ENCODE measurements around the gene SLC48A1. TPM values are rescaled to one million over a fixed set of nuclear protein-coding genes. Genes with fewer than 3 reads are reported as not detected.

SLC48A1 gene
- total and polyA plus RNA-seq, 9 donors: 8.8 to 13.0 (median 12.2) TPM

DNA sequence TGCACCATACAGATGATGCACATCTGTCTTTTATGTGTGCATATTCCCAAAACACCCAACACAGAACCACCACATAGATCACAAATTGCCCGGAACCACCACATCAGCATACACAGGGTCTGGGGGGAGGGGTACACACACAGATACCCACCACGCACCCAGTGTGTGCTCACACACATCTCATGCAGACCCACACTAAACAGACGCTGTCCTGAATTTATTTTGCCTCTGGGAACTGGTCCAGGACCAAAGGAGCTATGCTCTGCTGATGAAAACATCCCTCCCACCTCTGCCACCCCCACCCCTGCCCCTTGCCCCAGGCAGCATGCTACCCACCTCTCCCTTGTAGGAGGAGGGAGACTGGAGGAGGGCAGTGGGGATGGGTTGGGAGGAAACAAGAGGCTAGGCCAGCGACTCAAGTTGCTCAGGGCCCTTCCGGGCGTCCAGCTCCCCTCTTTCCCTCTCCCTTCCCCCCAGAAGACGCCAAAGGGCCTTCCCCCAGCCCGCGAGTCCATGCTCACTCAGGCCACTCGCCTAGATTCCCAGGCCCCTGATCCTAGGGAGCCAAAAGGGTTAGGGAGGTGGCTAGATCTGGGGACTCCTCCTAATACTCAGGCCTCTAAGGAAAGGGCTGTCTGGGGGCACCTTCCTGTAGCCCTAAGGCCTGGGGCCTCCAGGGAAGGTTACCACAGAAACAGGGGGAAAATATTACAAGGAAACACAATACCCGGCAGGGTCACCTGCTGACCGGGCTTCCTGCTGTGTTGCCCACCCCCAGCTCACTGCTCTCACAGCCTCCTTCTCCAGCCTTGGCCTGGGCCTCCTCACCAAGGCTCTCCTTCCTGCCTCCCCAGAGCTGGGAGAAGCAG lies 43.6 kb downstream of the SLC48A1 start:
- Histone ChIP-seq H3K27me3 (ENCODE audit: control insufficient read depth, insufficient read depth, low read length) (no peaks in the 10 kb centered on the region), H3K4me3 (ENCODE audit: low read length) (peak overlapping the region; percentile 75), H3K36me3 (ENCODE audit: control insufficient read depth, insufficient read depth, low read length) (peaks cover 18% of the 10 kb centered on the region), H3K27ac (ENCODE audit: low read length) (peak overlapping the region; percentile 78), H3K4me1 (ENCODE audit: control insufficient read depth, insufficient read depth, low read length) (peaks cover 76% of the 10 kb centered on the region), H3K9me3 (replicated peaks; ENCODE audit: control insufficient read depth, low read depth, low read length) (no peaks in the 10 kb centered on the region)
- DNase-seq: peak; percentile 57
- 16% methylated on average over 2 of the region's 12 CpGs for WGBS (ENCODE audit: insufficient coverage)

DNA sequence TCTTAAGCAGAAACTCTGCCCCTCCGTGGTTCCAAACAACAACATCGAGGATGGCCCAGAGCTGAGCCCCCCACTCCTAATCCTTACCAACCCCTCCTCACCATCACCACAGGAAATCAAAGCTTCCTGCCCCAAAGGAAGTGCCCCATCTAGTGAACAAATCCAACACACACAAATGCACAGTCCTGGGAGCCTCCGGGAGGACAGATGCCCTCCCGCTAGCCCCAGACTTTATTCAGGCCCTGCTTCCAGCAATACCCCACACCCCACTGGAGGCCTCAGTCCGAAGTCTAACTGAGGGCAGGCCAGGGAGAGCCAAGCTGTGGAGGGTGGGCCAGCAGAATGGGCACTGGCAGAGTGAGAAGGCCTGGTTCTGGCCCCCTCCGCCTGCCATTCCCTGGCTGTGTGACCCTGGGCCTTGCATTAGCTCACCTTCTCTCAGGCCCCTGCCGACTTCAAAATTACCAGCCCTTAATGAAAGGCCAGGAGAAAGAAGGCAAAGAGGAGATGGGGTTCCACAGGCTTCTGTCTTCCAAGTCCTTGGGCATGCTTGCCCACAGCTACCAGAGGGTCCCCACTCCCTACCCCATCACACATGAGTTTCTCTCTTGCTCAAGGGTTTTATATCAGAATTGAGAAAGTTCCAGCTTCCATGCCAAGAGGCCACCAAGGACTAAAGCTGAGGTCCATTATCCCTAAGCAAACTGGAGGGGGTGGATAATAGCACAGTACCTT lies 44.4 kb downstream of the SLC48A1 start:
- no peaks in the 10 kb centered on the region for H3K9me3 ChIP-seq (replicated peaks; ENCODE audit: control insufficient read depth, low read depth, low read length)
- peak overlapping the region; percentile 75 for H3K4me3 ChIP-seq (ENCODE audit: low read length)
- peaks cover 18% of the 10 kb centered on the region for H3K36me3 ChIP-seq (ENCODE audit: control insufficient read depth, insufficient read depth, low read length)
- H3K27me3 ChIP-seq (ENCODE audit: control insufficient read depth, insufficient read depth, low read length): no peaks in the 10 kb centered on the region
- 8% methylated on average over 4 of the region's 7 CpGs for WGBS (ENCODE audit: insufficient coverage)
- H3K4me1 ChIP-seq (ENCODE audit: control insufficient read depth, insufficient read depth, low read length): peaks cover 76% of the 10 kb centered on the region
- no peak for DNase-seq
- peak overlapping the region; percentile 78 for H3K27ac ChIP-seq (ENCODE audit: low read length)

DNA sequence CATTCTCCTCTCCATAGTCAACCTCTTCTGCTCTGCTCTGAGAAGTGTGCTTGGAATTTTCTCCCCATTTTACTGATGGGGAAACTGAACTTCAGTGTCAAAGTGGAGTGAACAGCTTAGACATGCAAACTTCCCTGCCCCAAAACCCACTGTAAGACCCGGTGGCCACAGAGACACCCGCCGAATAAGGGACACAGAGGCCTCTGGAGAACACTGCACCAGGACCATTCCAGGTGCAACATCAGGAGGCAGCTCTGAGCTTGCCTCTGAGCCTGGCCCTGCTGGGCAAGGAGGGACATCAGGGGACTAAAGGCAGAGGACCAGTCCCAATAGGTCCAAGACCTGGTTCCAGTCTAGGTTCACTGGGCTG lies 45.0 kb downstream of the SLC48A1 start:
- DNase-seq: no peak
- no peaks in the 10 kb centered on the region for H3K27me3 ChIP-seq (ENCODE audit: control insufficient read depth, insufficient read depth, low read length)
- peaks cover 75% of the 10 kb centered on the region for H3K4me1 ChIP-seq (ENCODE audit: control insufficient read depth, insufficient read depth, low read length)
- 75% methylated on average over 3 of the region's 3 CpGs for WGBS (ENCODE audit: insufficient coverage)
- H3K9me3 ChIP-seq (replicated peaks; ENCODE audit: control insufficient read depth, low read depth, low read length): no peaks in the 10 kb centered on the region
- peak overlapping the region; percentile 78 for H3K27ac ChIP-seq (ENCODE audit: low read length)
- H3K4me3 ChIP-seq (ENCODE audit: low read length): peak overlapping the region; percentile 75
- H3K36me3 ChIP-seq (ENCODE audit: control insufficient read depth, insufficient read depth, low read length): peaks cover 18% of the 10 kb centered on the region

DNA sequence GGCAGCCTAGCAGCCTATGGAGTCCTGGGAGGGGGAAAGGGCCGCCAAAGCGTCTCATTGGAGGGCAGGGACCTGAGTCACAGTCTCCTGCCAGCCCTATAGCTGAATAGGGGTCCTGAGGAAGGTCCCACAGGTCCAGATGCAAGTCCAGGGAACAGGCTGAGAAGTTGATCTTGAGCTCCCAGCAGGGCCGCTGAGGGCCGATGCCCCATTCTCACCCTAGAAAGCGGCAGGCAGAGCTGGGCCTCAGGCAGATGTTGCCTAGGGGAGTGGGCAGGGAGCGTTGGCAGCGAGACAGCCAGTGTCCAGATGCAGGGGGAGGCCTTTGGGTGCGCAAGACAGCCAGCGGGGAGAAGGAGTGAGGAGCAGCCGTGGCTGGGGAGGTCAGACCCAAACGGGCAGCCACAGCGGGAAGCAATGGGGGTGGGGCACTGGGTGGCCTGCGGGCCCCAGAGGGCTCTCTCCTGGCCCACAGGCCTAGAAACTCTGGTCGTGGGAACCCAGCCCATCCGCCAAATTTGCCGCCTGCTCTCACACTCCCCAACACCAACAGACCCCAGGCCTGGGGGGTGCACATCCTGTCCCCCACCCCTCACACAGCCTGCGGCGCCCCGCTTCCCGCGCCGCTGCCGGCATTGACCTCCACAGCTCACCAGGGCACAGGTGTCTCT lies 45.6 kb downstream of the SLC48A1 start:
- H3K27me3 ChIP-seq (ENCODE audit: control insufficient read depth, insufficient read depth, low read length): no peaks in the 10 kb centered on the region
- WGBS (ENCODE audit: insufficient coverage): 16% methylated on average over 22 of the region's 23 CpGs
- no peaks in the 10 kb centered on the region for H3K9me3 ChIP-seq (replicated peaks; ENCODE audit: control insufficient read depth, low read depth, low read length)
- peak overlapping the region; percentile 78 for H3K27ac ChIP-seq (ENCODE audit: low read length)
- DNase-seq: no peak
- peaks cover 17% of the 10 kb centered on the region for H3K36me3 ChIP-seq (ENCODE audit: control insufficient read depth, insufficient read depth, low read length)
- H3K4me3 ChIP-seq (ENCODE audit: low read length): peak overlapping the region; percentile 75
- H3K4me1 ChIP-seq (ENCODE audit: control insufficient read depth, insufficient read depth, low read length): peaks cover 72% of the 10 kb centered on the region

DNA sequence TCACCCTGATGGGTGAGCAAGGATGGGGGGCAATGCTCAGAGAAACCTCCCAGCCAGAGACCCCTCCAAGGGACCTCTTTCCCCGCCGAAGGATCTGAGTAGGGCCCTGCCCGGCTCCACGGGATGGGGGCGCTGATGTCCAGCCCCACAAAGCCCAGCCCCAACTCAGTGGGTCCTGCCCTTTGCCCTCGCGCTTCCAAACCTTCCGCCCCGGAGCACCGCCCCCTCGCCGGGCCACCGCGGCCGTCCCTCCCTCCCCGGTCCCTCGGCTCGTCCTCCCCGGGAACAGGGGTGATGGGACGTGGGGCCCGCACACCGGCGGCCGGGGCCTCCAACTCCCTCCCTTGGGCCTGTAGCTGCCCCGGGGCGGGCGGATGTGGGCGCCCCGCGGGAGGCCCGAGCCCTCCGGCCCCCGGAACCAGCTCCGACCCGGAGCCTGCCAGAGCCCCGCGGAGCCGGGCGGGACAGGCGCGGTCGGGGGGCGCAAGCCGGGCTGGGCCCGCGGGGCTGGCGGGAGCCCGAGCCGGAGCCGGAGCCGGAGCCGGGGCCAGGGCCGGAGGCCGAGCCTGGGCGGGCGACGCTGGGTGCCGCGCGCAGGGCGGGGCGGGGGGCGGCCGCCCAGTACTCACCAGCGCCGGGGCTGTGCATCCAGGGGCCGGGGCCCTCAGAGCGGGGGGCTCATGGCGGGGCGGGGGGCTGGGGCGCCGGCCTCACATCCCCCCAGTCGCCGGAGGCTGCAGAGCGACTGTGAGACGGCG lies 46.3 kb downstream of the SLC48A1 start:
- peak; percentile 70 for DNase-seq
- 1% methylated on average over 72 of the region's 77 CpGs for WGBS (ENCODE audit: insufficient coverage)

DNA sequence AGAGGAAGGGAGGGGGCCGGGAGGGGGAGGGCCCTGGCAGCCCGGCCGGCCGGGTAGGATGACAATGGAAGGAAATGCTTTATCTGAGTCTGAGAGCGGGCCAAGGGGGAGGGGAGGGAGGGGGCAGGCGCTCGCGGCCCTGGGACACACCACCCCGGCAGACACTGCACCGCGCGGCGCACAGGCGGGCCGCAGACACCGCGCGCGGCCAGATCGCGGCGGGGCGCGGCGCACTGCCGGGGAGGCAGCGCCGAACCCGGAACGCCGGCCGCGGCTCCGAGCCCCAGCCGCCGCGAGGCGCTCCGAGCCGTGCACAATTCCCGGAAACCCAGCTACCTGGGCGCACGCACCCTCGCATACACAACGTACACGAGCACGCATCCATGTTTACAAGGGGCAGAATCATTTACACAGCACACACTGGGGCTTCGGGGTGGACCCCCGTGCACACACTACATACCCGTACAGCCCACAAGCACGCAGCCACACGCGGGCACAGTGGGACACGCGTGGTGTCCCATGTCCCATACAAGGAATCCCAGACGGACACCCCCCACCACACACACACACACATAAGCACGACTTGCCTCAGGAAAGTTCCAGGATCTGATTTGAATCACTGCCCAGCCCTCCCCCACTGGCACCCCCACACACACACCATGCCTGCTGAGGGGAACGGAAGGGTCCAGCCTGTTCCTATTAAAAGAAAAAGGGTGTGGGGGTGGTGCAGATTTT lies 47.0 kb downstream of the SLC48A1 start, which contains the start of gene HDAC7:
HDAC7 (minus strand) TSS at position 8 of the 735 bp plus-strand sequence. CDS start 118 bp downstream, outside the sequence.
- Histone ChIP-seq H3K27ac (ENCODE audit: low read length) (peak within 1 kb of the TSS; percentile 95), H3K27me3 (ENCODE audit: control insufficient read depth, insufficient read depth, low read length) (no peaks in the 10 kb centered on the region), H3K36me3 (ENCODE audit: control insufficient read depth, insufficient read depth, low read length) (peaks cover 4% of the 10 kb centered on the region), H3K4me1 (ENCODE audit: control insufficient read depth, insufficient read depth, low read length) (peaks cover 64% of the 10 kb centered on the region), H3K4me3 (ENCODE audit: low read length) (peak within 1 kb of the TSS; percentile 75), H3K9me3 (replicated peaks; ENCODE audit: control insufficient read depth, low read depth, low read length) (no peaks in the 10 kb centered on the region)
- DNase-seq: peak; percentile 95
- 0% methylated on average over 47 of the region's 58 CpGs for WGBS (ENCODE audit: insufficient coverage)

More for the DNA sequence above, 46.3 kb downstream of the SLC48A1 start:
- Histone ChIP-seq H3K27ac (ENCODE audit: low read length) (peak overlapping the region; percentile 95), H3K36me3 (ENCODE audit: control insufficient read depth, insufficient read depth, low read length) (peaks cover 10% of the 10 kb centered on the region), H3K9me3 (replicated peaks; ENCODE audit: control insufficient read depth, low read depth, low read length) (no peaks in the 10 kb centered on the region), H3K27me3 (ENCODE audit: control insufficient read depth, insufficient read depth, low read length) (no peaks in the 10 kb centered on the region), H3K4me1 (ENCODE audit: control insufficient read depth, insufficient read depth, low read length) (peaks cover 69% of the 10 kb centered on the region), H3K4me3 (ENCODE audit: low read length) (peak overlapping the region; percentile 75)

DNA sequence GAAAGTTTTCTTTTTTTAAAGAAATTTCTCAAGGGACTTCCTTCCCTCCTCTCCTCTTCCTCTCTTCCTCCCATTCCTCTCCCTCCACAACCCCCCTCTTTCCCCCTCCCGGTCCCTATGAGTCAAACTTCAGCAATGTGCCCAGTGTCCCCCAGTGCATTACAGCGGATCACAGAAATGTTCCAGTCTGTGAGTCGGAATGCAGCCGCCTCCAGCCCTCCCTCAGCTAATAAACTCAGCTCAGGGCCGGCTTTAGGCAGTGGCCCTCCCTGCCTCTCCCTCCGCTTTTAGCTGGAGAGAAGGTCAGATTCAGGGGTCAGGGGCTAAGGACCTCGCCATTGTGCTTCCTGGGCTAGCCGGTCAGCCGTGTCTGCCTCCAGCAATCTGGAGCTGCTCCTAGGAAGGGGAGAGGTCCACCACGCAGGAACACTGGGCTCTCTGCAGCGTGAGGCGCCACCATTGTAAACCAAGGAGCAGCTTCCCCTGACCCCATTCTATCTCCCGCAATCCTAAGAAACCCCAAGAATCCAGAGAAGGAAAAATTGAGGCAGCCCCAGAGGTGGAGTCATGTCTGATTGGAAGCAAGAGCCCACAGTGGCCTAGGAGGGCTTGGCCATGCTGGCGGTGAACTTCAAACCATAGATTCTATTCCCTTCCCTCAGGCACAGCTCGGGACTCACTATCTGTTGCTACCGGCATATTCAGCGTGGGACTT lies 47.8 kb downstream of the SLC48A1 start:
- Histone ChIP-seq H3K27ac (ENCODE audit: low read length) (peak overlapping the region; percentile 95), H3K4me1 (ENCODE audit: control insufficient read depth, insufficient read depth, low read length) (peaks cover 69% of the 10 kb centered on the region), H3K27me3 (ENCODE audit: control insufficient read depth, insufficient read depth, low read length) (no peaks in the 10 kb centered on the region), H3K36me3 (ENCODE audit: control insufficient read depth, insufficient read depth, low read length) (peaks cover 4% of the 10 kb centered on the region), H3K4me3 (ENCODE audit: low read length) (peak overlapping the region; percentile 75), H3K9me3 (replicated peaks; ENCODE audit: control insufficient read depth, low read depth, low read length) (no peaks in the 10 kb centered on the region)
- 41% methylated on average over 6 of the region's 17 CpGs for WGBS (ENCODE audit: insufficient coverage)
- DNase-seq: peak; percentile 97

DNA sequence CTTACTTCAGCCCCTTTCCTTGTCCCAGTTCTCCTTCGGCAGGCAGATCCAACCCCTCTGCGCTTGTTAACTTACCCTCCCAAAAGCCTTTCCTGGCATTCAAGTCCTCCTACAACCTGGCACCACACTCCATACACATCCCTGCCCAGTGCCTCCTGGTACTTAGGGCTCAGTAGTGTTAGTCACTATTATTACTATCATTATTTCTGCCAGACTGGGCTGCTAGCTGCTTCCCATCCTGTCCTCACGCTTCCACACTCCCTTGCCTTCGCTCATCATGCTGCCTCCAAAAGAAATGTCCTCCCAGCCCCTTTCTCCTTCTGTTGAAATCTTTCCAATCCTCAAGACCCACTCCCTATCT lies 48.3 kb downstream of the SLC48A1 start:
- no peaks in the 10 kb centered on the region for H3K9me3 ChIP-seq (replicated peaks; ENCODE audit: control insufficient read depth, low read depth, low read length)

More for the DNA sequence above, 48.3 kb downstream of the SLC48A1 start:
- no peak for DNase-seq
- Histone ChIP-seq H3K4me1 (ENCODE audit: control insufficient read depth, insufficient read depth, low read length) (peaks cover 69% of the 10 kb centered on the region), H3K36me3 (ENCODE audit: control insufficient read depth, insufficient read depth, low read length) (peaks cover 4% of the 10 kb centered on the region), H3K4me3 (ENCODE audit: low read length) (no peak overlapping the region), H3K27me3 (ENCODE audit: control insufficient read depth, insufficient read depth, low read length) (no peaks in the 10 kb centered on the region), H3K27ac (ENCODE audit: low read length) (peak overlapping the region; percentile 95)
- 64% methylated on average over 2 of the region's 4 CpGs for WGBS (ENCODE audit: insufficient coverage)

Measured in muscle of leg (tissue), 11 donors.